ENCODE measurements around the gene ZNF281.

Gene ZNF281

DNA sequence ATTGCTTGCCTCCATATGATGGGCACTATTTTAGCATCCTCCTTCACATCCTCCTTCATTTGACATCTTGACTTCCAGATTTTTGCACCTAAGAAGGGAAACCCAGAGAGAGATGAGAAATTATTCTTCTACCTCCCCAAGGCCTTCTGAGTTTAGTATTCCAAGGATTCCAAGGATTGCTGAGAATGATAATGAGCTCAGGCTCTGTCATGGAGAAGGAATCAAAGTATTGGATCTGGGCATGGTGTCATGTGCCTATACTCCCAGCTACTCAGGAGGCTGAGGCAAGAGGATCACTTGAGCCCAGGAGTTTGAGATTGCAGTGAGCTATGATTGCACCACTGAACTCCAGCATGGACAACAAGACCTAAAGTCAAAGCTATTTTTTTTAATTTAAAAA, 26.6 kb upstream of the ZNF281 start:
- Histone ChIP-seq H3K79me2 (ENCODE audit: control insufficient read depth, low read length) (no peaks in the 10 kb centered on the region), H3K27me3 (ENCODE audit: control insufficient read depth, low read length) (no peaks in the 10 kb centered on the region; the same call in 1 of the 2 replicates), H3K9me2 (replicated peaks; ENCODE audit: control insufficient read depth, low read length) (no peaks in the 10 kb centered on the region), H4K20me1 (ENCODE audit: control insufficient read depth, insufficient read depth, low read depth, low read length) (no peaks in the 10 kb centered on the region), H3K4me2 (ENCODE audit: low read length) (no peak overlapping the region), H3K4me1 (ENCODE audit: control insufficient read depth, low read length) (no peaks in the 10 kb centered on the region), H3K9me3 (ENCODE audit: control insufficient read depth, insufficient read depth, low read length) (no peaks in the 10 kb centered on the region), H3K36me3 (ENCODE audit: control insufficient read depth, low read length) (no peaks in the 10 kb centered on the region), H3K4me3 (ENCODE audit: low read length) (no peak overlapping the region), H3F3A (ENCODE audit: control insufficient read depth, insufficient read depth) (no peaks in the 10 kb centered on the region), H3K27ac (ENCODE audit: low read depth, low read length) (no peak overlapping the region)
- no peak for TF ChIP-seq EZH2phosphoT487 (IDR thresholded peaks at IDR 0.05; ENCODE audit: borderline replicate concordance, low read length)
- TF ChIP-seq, protein P1, sequence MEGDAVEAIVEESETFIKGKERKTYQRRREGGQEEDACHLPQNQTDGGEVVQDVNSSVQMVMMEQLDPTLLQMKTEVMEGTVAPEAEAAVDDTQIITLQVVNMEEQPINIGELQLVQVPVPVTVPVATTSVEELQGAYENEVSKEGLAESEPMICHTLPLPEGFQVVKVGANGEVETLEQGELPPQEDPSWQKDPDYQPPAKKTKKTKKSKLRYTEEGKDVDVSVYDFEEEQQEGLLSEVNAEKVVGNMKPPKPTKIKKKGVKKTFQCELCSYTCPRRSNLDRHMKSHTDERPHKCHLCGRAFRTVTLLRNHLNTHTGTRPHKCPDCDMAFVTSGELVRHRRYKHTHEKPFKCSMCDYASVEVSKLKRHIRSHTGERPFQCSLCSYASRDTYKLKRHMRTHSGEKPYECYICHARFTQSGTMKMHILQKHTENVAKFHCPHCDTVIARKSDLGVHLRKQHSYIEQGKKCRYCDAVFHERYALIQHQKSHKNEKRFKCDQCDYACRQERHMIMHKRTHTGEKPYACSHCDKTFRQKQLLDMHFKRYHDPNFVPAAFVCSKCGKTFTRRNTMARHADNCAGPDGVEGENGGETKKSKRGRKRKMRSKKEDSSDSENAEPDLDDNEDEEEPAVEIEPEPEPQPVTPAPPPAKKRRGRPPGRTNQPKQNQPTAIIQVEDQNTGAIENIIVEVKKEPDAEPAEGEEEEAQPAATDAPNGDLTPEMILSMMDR (IDR thresholded peaks at IDR 0.05; ENCODE audit: low read depth, low read length, poor library complexity, severe bottlenecking): no peak

DNA sequence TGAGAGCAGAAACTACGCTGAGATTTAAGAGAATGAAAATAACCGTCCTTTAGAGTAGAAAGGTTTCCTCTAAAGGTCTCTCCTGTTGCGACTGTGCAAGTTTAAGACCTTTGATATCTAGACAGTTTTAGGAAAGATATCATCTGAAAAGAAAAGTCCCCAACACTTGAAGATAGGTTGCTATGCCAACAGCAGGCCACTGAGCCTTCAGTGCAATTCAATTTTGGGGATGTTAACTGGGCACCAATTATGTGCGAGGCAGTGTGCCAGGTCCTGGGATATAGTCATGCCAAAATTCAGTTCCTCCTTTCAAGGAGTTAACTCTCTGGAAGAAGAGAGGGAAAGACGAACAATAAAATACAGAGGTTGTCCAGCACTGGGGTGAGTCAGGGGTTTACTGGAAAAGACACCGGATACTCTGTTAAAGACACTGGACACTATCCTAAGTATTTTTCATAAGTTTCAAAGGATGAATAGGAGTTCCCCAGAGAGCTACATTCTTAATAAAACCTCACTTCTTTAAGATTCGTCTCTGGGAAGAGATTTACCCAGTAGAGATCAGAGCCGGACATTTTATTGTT, 25.5 kb upstream of the ZNF281 start:
- H4K20me1 ChIP-seq (ENCODE audit: control insufficient read depth, insufficient read depth, low read depth, low read length): no peaks in the 10 kb centered on the region
- no peak for TF ChIP-seq EZH2phosphoT487 (IDR thresholded peaks at IDR 0.05; ENCODE audit: borderline replicate concordance, low read length)
- no peaks in the 10 kb centered on the region for H3F3A ChIP-seq (ENCODE audit: control insufficient read depth, insufficient read depth)
- no peaks in the 10 kb centered on the region; the same call in 1 of the 2 replicates for H3K27me3 ChIP-seq (ENCODE audit: control insufficient read depth, low read length)
- no peaks in the 10 kb centered on the region for H3K79me2 ChIP-seq (ENCODE audit: control insufficient read depth, low read length)
- no peaks in the 10 kb centered on the region for H3K9me3 ChIP-seq (ENCODE audit: control insufficient read depth, insufficient read depth, low read length)
- no peaks in the 10 kb centered on the region for H3K36me3 ChIP-seq (ENCODE audit: control insufficient read depth, low read length)
- H3K27ac ChIP-seq (ENCODE audit: low read depth, low read length): no peak overlapping the region
- no peaks in the 10 kb centered on the region for H3K9me2 ChIP-seq (replicated peaks; ENCODE audit: control insufficient read depth, low read length)
- no peak overlapping the region for H3K4me2 ChIP-seq (ENCODE audit: low read length)
- H3K4me1 ChIP-seq (ENCODE audit: control insufficient read depth, low read length): no peaks in the 10 kb centered on the region
- H3K4me3 ChIP-seq (ENCODE audit: low read length): no peak overlapping the region

DNA sequence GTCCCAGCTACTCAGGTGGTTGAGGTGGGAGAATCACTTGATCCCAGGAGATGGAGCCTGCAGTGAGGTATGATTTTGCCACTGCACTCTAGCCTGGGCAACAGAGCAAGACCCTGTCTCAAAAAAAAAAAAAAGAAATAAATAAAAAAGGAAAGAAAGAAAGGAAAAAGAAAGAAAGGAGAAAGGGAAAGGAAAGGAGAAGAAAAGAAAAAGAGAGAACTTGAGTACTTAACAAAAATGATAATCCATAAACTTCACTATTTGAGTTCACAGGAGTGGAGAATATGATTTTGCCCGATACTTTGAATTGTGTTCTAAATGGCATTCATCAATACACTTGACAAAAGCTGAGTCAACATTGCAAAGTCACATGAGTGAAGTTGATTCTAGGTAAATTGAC, 23.8 kb upstream of the ZNF281 start:
- TF ChIP-seq, protein P1 (IDR thresholded peaks at IDR 0.05; ENCODE audit: low read depth, low read length, poor library complexity, severe bottlenecking): no peak
- no peak for TF ChIP-seq EZH2phosphoT487 (IDR thresholded peaks at IDR 0.05; ENCODE audit: borderline replicate concordance, low read length)
- H3F3A ChIP-seq (ENCODE audit: control insufficient read depth, insufficient read depth): no peaks in the 10 kb centered on the region
- no peak overlapping the region for H3K4me2 ChIP-seq (ENCODE audit: low read length)
- H3K36me3 ChIP-seq (ENCODE audit: control insufficient read depth, low read length): no peaks in the 10 kb centered on the region
- H3K27me3 ChIP-seq (ENCODE audit: control insufficient read depth, low read length): no peaks in the 10 kb centered on the region; the same call in 1 of the 2 replicates
- H4K20me1 ChIP-seq (ENCODE audit: control insufficient read depth, insufficient read depth, low read depth, low read length): no peaks in the 10 kb centered on the region
- no peaks in the 10 kb centered on the region for H3K9me2 ChIP-seq (replicated peaks; ENCODE audit: control insufficient read depth, low read length)
- no peak overlapping the region for H3K27ac ChIP-seq (ENCODE audit: low read depth, low read length)
- H3K79me2 ChIP-seq (ENCODE audit: control insufficient read depth, low read length): no peaks in the 10 kb centered on the region
- 0 out of 2 replicates have a peak, but pooled peaks cover 1% of the 10 kb centered on the region for H3K4me1 ChIP-seq (ENCODE audit: control insufficient read depth, low read length)
- H3K4me3 ChIP-seq (ENCODE audit: low read length): no peak overlapping the region
- H3K9me3 ChIP-seq (ENCODE audit: control insufficient read depth, insufficient read depth, low read length): no peaks in the 10 kb centered on the region

DNA sequence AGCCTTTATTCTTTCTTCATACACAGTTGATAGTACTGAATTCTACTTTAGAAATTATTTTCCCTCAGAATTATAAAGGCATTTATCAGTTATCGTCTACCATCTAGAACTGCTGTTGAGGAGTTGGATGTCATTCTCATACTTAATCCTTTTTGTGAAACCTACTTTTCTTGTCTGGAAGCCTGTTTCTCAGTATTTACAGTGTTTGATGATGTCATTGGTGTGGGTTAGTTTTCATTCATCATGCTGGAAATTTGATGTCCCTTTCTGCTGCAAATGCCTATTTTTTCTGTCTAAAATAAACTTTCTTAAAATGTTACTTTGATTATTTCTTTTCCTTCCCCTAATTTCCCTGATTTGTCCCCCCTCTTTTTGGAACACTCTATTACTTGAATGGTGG, 22.8 kb upstream of the ZNF281 start:
- no peak for TF ChIP-seq EZH2phosphoT487 (IDR thresholded peaks at IDR 0.05; ENCODE audit: borderline replicate concordance, low read length)
- TF ChIP-seq, protein P1 (IDR thresholded peaks at IDR 0.05; ENCODE audit: low read depth, low read length, poor library complexity, severe bottlenecking): no peak
- Histone ChIP-seq H3K9me2 (replicated peaks; ENCODE audit: control insufficient read depth, low read length) (no peaks in the 10 kb centered on the region), H3K27me3 (ENCODE audit: control insufficient read depth, low read length) (no peaks in the 10 kb centered on the region; the same call in 1 of the 2 replicates), H3K9me3 (ENCODE audit: control insufficient read depth, insufficient read depth, low read length) (no peaks in the 10 kb centered on the region), H3K4me3 (ENCODE audit: low read length) (no peak overlapping the region), H3K27ac (ENCODE audit: low read depth, low read length) (no peak overlapping the region), H3F3A (ENCODE audit: control insufficient read depth, insufficient read depth) (no peaks in the 10 kb centered on the region), H3K79me2 (ENCODE audit: control insufficient read depth, low read length) (no peaks in the 10 kb centered on the region), H3K4me2 (ENCODE audit: low read length) (no peak overlapping the region), H3K4me1 (ENCODE audit: control insufficient read depth, low read length) (0 out of 2 replicates have a peak, but pooled peaks cover 5% of the 10 kb centered on the region), H4K20me1 (ENCODE audit: control insufficient read depth, insufficient read depth, low read depth, low read length) (no peaks in the 10 kb centered on the region), H3K36me3 (ENCODE audit: control insufficient read depth, low read length) (no peaks in the 10 kb centered on the region)
